PFSK-1 (cell line): ENCODE measurements around the gene IKZF2.

ENCODE experiments used
- FOXP2 ChIP-seq: optimal IDR thresholded peaks from 2 replicates; pipeline ENCODE3; 2011; ENCODE audit warnings: borderline replicate concordance, control low read depth, inconsistent platforms; ENCODE audit not compliant: insufficient read depth; ENCODE audit errors: extremely low read length, extremely low read depth
- POLR2AphosphoS5 ChIP-seq: IDR thresholded peaks from 2 replicates; pipeline ENCODE4 v1.6.1; 2012; ENCODE audit warnings: low read depth, mild to moderate bottlenecking, control low read depth, low read length, moderate library complexity
- REST ChIP-seq, 2 experiments: IDR thresholded peaks; 2 replicates each; pipeline versions ENCODE4 v1.6.1 to v1.8.0; 2011 to 2012; ENCODE audit warnings: low read depth in 2 of 2, low read length in 2 of 2, control low read depth in 1 of 2, inconsistent platforms in 1 of 2, mild to moderate bottlenecking in 1 of 2, moderate library complexity in 1 of 2; ENCODE audit not compliant: insufficient read depth in 1 of 2
- SIN3A ChIP-seq: IDR thresholded peaks from 2 replicates; pipeline ENCODE4 v1.6.1; 2012; ENCODE audit warnings: mild to moderate bottlenecking, low read length, moderate library complexity, borderline replicate concordance; ENCODE audit not compliant: insufficient read depth
- TAF1 ChIP-seq: IDR thresholded peaks from 2 replicates; pipeline ENCODE4 v1.6.1; 2012; ENCODE audit warnings: low read length, control low read depth, borderline replicate concordance; ENCODE audit not compliant: insufficient read depth

IKZF2 gene

DNA sequence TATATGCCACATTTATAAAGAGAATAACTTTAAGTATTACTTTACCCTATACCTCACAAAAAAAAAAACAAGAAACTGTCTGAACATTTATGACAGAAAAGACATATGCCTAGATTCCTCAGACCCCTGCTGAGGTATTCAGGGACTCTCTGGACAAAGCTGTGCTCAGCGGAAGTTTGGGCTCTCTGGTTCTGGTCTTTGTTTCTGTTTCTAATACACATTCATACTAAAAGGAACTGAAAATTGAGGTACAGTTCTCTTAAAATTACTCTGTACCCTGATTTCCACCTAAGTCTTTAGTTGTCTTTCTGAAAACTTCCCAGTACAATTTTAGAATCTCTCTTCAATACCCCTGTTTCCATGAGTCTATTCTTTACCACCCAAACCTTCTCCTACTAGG lies 160.3 kb downstream of the IKZF2 start:
- TF ChIP-seq SIN3A (no peak), FOXP2 (no peak)

- TF ChIP-seq REST (IDR thresholded peaks at IDR 0.05; ENCODE audit: insufficient read depth in 1 of 2, low read depth in 2 of 2, low read length in 2 of 2) = no peak
- TF ChIP-seq TAF1 = no peak
- TF ChIP-seq FOXP2 = no peak
Observed at GRCh38 chr2:212990697-212991096, 160.7 kb downstream of the IKZF2 start.

- TF ChIP-seq TAF1 (no peak), FOXP2 (no peak), REST (IDR thresholded peaks at IDR 0.05; ENCODE audit: insufficient read depth in 1 of 2, low read depth in 2 of 2, low read length in 2 of 2) (no peak), SIN3A (no peak), POLR2AphosphoS5 (no peak)
Observed at GRCh38 chr2:212987492-212987891, 163.9 kb downstream of the IKZF2 start.

GRCh38 chr2:212984129-212984528 lies 167.3 kb downstream of the IKZF2 start:
- TF ChIP-seq TAF1 (no peak), SIN3A (no peak), POLR2AphosphoS5 (no peak), FOXP2 (no peak), REST (IDR thresholded peaks at IDR 0.05; ENCODE audit: insufficient read depth in 1 of 2, low read depth in 2 of 2, low read length in 2 of 2) (no peak)

- TF ChIP-seq SIN3A (no peak), FOXP2 (no peak), POLR2AphosphoS5 (no peak), REST (IDR thresholded peaks at IDR 0.05; ENCODE audit: insufficient read depth in 1 of 2, low read depth in 2 of 2, low read length in 2 of 2) (no peak), TAF1 (no peak)
Observed at GRCh38 chr2:212979799-212980198, 171.6 kb downstream of the IKZF2 start.
